Activated naive CD8-positive, alpha-beta T cell treated with anti-CD3 and anti-CD28 coated beads for 36 hours (primary cell): ENCODE measurements around the gene TMEM50B. TPM values are rescaled to one million over a fixed set of nuclear protein-coding genes. Genes with fewer than 3 reads are reported as not detected.
A peak's percentile ranks its signal among the peaks of the same experiment; 100 is the strongest.
"Not testable (repeated sequence)": the region's sequence is repeated elsewhere in the genome, so short reads cannot be mapped to it uniquely, and the experiment has no call there.

Experiments
- DNase-seq: peaks from one replicate; pipeline ENCODE4 v3.0.0; 2021
- H3K27ac Mint-ChIP-seq: one replicate; pipeline ENCODE4 v1.8.0; 2022; ENCODE audit warnings: mild to moderate bottlenecking, moderate library complexity, mixed read lengths
- H3K27me3 Mint-ChIP-seq: one replicate; pipeline ENCODE4 v1.8.0; 2022; ENCODE audit warnings: mild to moderate bottlenecking, mixed read lengths
- H3K36me3 Mint-ChIP-seq: one replicate; pipeline ENCODE4 v1.8.0; 2021; ENCODE audit warnings: mild to moderate bottlenecking, mixed read lengths
- H3K4me1 Mint-ChIP-seq: one replicate; pipeline ENCODE4 v1.8.0; 2021; ENCODE audit warnings: mixed read lengths
- H3K4me3 Mint-ChIP-seq: one replicate; pipeline ENCODE4 v1.8.0; 2022; ENCODE audit warnings: mild to moderate bottlenecking, moderate library complexity, mixed read lengths
- H3K9me3 Mint-ChIP-seq: one replicate; pipeline ENCODE4 v1.8.0; 2022; ENCODE audit warnings: mixed read lengths
- total RNA-seq, 2 experiments: library from RNA; stranded (reverse); gene quantifications; one replicate each; pipeline ENCODE4 v1.2.3, GENCODE V29; 2021

Gene TMEM50B
- total RNA-seq: 10 to 100 TPM; 14.6 to 15.7 TPM

DNA sequence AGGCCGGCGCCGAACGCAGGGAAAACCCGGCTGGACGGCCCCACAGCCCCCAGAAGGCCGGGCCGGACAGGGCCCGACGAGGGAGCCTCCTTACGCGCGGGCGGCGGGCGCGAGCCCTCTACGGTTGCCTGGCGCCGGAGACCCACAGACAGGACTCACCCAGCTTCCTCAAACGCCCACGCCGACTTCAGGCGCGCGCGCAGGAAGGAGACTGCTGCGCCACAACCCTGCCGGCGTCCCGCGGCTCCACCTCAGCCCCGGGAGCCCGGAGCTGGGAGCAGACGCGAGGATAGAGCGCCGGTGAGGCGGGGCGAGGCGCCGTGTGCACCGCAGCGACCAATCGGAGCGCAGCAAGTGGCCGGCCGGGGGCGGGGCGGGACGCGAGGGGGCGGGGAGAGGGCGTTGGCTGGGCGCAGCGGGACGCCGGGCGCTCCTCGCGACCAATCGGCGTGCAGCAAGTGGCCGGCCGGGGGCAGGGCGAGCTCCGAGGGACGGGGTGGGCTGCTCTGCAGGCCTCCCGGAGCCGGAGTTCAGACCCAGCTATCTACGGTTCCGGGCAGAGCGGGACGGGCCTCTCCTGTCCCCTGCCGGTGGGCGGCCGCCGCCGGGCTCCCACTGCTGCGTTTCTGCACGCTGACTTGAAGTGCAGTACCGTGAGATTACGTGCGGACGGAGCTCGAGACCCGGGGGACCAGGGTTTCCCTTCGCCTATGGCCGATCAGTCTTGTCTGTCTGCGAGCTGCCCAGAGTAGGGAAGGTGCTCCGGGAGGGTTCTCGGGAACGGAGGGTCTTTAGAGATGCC lies at the start of gene TMEM50B:
Gene TMEM50B, minus strand, starts transcription at position 296 of the 802 bp plus-strand sequence. CDS start 11,089 bp downstream, outside the sequence.
- no peaks in the 10 kb centered on the region for H3K9me3 Mint-ChIP-seq
- peak within 1 kb of the TSS; percentile 86 for H3K4me3 Mint-ChIP-seq
- peaks cover 15% of the 10 kb centered on the region for H3K4me1 Mint-ChIP-seq
- H3K27ac Mint-ChIP-seq: peak within 1 kb of the TSS; percentile 88
- no peaks in the 10 kb centered on the region for H3K27me3 Mint-ChIP-seq
- no peaks in the 10 kb centered on the region for H3K36me3 Mint-ChIP-seq
- DNase-seq: peak; percentile 99

DNA sequence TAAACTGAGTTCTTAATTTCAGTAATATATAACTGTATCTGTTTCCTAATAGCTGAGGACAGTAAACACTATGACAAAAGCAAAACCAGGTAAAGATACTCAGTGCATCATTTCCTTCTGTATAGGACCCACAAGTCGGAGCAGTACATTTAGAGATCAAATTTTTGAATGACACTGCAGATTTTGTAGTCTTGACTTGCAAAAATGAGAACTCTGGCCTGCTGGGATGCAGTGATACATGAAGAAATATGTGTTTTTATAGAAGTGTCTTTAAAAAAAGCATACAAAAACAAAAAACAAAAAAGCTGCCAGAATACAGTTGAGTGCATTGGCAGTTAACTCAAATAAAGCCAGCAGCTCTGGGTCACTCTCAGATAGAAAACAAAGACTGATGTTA lies 43.2 kb upstream of the TMEM50B start:
- H3K4me3 Mint-ChIP-seq: no peak overlapping the region
- H3K4me1 Mint-ChIP-seq: no peaks in the 10 kb centered on the region
- no peaks in the 10 kb centered on the region for H3K9me3 Mint-ChIP-seq
- peak overlapping the region; percentile 31 for H3K27ac Mint-ChIP-seq
- H3K27me3 Mint-ChIP-seq: no peaks in the 10 kb centered on the region
- H3K36me3 Mint-ChIP-seq: peaks cover 29% of the 10 kb centered on the region
- no peak for DNase-seq

DNA sequence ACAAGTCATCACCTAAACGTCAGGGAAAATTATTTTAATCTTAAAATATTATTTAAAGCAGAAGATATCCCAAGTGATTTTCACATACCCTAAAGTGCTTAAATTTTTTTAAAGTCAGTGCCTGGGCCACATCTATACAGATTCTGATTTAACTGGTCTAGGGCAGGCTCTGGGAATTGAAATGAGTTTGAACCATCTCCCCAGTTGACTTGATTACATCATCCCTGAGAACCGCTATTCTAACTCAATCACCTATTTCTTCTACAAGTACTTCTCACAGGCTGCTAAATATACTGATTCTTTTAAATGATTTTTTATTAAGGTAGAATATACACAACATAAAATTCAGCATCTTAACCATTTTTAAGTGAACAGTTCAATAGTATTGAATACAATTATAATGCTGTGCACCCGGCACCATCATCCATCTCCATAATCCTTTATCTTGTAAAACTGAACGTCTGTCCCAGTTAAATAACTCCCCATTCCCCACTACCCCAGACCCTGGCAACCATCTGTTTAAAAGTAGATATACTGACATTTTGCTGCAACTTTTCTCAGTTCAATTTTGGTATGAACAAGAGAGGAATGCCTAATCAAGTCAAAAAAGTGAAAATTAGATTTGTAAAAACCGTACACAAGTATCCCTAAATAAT lies 42.7 kb upstream of the TMEM50B start:
- H3K4me3 Mint-ChIP-seq: no peak overlapping the region
- H3K9me3 Mint-ChIP-seq: no peaks in the 10 kb centered on the region
- H3K27me3 Mint-ChIP-seq: no peaks in the 10 kb centered on the region
- peak overlapping the region; percentile 31 for H3K27ac Mint-ChIP-seq
- DNase-seq: no peak
- no peaks in the 10 kb centered on the region for H3K4me1 Mint-ChIP-seq
- H3K36me3 Mint-ChIP-seq: peaks cover 31% of the 10 kb centered on the region

DNA sequence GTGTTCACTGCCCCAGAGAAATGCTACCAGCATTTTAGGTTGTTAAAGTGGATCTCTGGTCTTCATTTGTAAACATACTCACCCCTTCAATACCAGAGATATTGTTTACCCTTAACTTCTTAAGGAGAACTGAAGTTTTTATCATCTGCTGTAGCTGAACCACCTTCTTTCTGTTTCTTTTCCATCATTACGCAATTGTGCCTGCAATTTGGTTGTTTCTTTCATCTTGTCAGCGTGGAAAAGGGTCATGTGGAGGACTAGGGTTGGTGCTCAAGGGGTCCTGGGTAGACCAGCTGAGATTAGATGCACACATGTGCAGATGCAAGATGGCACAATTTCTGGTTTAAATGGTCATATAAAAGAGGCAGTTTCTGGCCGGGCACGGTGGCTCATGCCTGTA lies 39.1 kb upstream of the TMEM50B start:
- Mint-ChIP-seq H3K4me3 (no peak overlapping the region), H3K27me3 (no peaks in the 10 kb centered on the region), H3K9me3 (no peaks in the 10 kb centered on the region), H3K27ac (no peak overlapping the region), H3K36me3 (peaks cover 38% of the 10 kb centered on the region), H3K4me1 (peaks cover 7% of the 10 kb centered on the region)
- no peak for DNase-seq

DNA sequence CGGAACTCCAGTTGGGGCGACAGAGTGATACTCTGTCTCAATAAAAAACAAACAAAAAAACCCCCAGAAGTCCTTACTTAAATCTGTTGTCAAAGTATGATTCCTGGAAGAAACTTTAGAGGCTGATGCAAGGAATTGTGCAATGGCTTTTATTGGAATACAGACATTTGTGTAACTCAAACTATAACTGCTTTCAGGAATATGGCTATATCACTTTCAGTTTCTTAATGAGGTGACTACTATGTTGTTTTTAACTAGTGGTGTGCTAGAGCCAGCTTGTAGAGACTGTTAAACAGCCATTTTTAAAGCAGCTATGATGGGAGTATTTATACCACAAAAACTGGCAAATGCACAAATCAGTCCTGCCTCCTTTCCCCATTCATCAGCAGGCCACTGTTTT lies 34.5 kb upstream of the TMEM50B start:
- Mint-ChIP-seq H3K4me3 (no peak overlapping the region), H3K27me3 (no peaks in the 10 kb centered on the region), H3K9me3 (no peaks in the 10 kb centered on the region), H3K27ac (no peak overlapping the region), H3K36me3 (peaks cover 55% of the 10 kb centered on the region), H3K4me1 (peaks cover 7% of the 10 kb centered on the region)
- no peak for DNase-seq

DNA sequence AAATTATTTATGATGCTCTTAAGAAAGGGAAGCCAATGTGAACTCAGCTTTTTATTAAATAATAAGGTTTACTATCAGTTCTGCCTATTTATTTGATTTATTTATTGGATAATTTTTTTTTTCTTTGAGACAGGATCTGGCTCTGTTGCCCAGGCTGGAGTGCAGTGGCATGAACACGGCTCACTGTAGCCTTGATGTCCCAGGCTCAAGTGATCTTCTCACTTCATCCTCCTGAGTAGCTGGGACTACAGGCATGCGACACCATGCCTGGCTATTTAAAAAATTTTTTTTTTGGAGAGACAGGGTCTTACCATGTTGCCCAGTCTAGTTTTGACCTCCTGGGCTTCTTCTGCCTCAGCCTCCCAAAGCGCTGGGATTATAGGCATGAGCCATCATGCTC lies 32.7 kb upstream of the TMEM50B start:
- Mint-ChIP-seq H3K4me3 (no peak overlapping the region), H3K36me3 (peaks cover 53% of the 10 kb centered on the region), H3K4me1 (peaks cover 7% of the 10 kb centered on the region), H3K27me3 (no peaks in the 10 kb centered on the region), H3K27ac (no peak overlapping the region), H3K9me3 (no peaks in the 10 kb centered on the region)
- DNase-seq: no peak

DNA sequence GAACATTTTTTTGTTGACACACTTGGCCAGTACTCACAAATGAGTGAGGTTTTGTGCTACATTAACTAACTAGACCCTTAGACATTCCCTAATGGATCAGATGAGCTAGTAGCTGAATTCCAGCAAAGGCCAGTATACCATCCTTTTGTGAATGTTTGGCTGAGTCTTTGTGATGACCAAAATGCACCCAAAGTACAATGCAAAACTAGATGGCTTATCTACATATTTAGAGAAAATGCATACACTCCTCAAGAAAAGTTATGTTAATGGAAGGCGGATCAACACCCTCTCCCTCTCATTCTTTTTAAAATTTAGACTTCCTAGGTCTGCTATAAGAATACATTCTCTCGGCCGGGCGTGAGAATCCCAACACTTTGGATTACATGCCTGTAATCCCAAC lies 31.9 kb upstream of the TMEM50B start:
- Mint-ChIP-seq H3K4me1 (peaks cover 7% of the 10 kb centered on the region), H3K27ac (no peak overlapping the region), H3K4me3 (no peak overlapping the region), H3K9me3 (peaks cover 2% of the 10 kb centered on the region), H3K36me3 (peaks cover 52% of the 10 kb centered on the region), H3K27me3 (no peaks in the 10 kb centered on the region)
- DNase-seq: no peak

DNA sequence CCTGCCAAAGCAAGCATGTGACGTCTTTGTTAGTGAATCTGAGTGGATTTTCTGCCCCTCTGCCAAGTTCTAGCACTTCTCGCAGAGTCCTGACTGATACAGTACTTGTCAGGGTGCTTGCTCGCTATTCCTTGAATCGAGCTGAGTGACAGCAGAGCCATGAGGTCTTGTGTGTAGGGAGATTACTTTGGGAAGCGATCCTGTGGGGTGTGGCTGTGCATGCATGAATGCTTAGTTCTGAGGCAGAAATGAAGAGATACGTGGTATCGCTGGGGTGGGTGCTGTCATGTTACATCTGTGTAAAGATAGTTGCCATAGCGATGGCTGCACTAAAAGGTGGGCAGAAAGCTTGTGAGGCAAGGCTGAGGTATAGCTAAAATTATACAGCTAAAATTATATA lies 31.1 kb upstream of the TMEM50B start:
- no peak overlapping the region for H3K4me3 Mint-ChIP-seq
- DNase-seq: no peak
- peaks cover 2% of the 10 kb centered on the region for H3K9me3 Mint-ChIP-seq
- H3K27ac Mint-ChIP-seq: no peak overlapping the region
- H3K36me3 Mint-ChIP-seq: peaks cover 50% of the 10 kb centered on the region
- no peaks in the 10 kb centered on the region for H3K27me3 Mint-ChIP-seq
- peaks cover 7% of the 10 kb centered on the region for H3K4me1 Mint-ChIP-seq

DNA sequence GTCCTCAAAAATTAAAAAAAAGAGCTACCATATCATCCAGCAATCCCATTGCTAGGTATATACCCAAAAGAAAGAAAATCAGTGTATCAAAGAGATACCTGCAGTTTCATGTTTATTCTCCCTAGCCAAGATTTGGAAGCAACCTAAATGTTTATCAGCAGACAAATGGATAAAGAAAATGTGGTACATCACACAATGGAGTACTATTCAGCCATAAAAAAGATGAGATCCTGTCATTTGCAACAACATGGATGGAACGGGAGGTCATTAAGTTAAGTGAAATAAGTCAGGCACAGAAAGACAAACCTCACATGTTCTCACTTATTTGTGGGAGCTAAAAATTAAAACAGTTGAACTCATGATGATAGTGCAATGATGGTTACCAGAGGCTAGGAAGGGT lies 27.2 kb upstream of the TMEM50B start:
- not testable (repeated sequence) for H3K4me1 Mint-ChIP-seq, H3K27ac Mint-ChIP-seq, DNase-seq, H3K4me3 Mint-ChIP-seq, H3K27me3 Mint-ChIP-seq, H3K9me3 Mint-ChIP-seq
- peaks cover 49% of the 10 kb centered on the region for H3K36me3 Mint-ChIP-seq

DNA sequence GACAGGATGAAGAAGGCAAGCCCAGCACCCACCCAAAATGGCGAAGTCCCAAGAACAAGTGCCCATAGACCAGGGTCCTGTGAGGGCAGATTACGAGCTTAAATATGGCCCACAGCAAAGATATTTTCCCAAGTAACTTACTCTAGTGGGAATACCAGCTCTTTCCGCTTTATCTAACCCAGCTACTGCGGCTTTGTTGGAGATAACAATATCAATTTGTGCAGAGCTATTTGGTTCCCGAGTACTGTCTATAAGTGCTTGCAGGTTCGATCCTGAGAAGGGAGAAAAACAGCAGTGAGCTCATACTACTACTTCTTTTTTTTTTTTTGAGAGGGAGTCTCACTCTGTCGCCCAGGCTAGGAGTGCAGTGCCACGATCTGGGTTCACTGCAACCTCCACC lies 26.1 kb upstream of the TMEM50B start:
- H3K27ac Mint-ChIP-seq: no peak overlapping the region

DNA sequence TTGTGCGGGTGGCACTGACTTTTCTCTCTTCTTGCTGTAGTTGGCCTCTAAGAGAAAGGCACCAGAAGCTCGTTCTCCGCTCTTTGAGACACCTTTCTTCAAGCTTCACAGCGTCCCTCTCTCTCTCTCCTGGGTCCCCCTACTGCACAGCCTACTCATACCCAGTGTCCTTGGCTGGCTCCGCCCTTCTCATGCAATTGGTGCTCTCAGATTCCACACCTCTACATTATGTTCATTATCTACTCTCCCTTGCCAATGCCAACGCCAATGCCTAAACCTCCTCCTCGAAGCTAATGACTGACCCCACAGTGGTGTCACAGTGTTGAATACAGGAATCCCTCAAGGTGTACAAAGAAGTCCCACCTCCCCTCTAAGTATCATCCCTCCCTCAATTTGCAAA lies 16.6 kb upstream of the TMEM50B start:
- H3K4me1 Mint-ChIP-seq: peaks cover 5% of the 10 kb centered on the region
- H3K27me3 Mint-ChIP-seq: no peaks in the 10 kb centered on the region
- peaks cover 2% of the 10 kb centered on the region for H3K36me3 Mint-ChIP-seq
- H3K9me3 Mint-ChIP-seq: no peaks in the 10 kb centered on the region
- no peak overlapping the region for H3K27ac Mint-ChIP-seq
- no peak for DNase-seq
- no peak overlapping the region for H3K4me3 Mint-ChIP-seq

More for the DNA sequence above, 26.1 kb upstream of the TMEM50B start:
- no peak for DNase-seq
- peaks cover 43% of the 10 kb centered on the region for H3K36me3 Mint-ChIP-seq
- H3K27me3 Mint-ChIP-seq: no peaks in the 10 kb centered on the region
- peaks cover 2% of the 10 kb centered on the region for H3K9me3 Mint-ChIP-seq
- H3K4me1 Mint-ChIP-seq: peaks cover 3% of the 10 kb centered on the region
- no peak overlapping the region for H3K4me3 Mint-ChIP-seq

DNA sequence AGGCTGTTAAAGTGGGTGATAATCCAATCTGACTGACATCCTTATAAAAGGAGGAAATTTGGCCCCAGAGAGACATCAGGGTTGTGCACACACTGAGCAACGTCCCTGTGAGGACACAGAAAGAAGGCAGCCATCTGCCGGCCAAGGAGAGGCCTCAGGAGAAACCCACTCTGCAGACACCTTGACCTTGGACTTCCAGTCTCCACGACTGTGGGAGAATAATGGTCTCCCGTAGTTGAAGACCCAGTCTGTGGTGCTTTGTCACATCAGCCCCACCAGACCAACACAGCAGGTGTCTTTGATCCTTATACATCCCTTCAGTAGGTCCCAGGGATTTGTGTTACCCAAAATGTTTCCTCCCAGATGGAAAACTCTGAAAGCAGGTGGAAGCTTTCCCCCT lies 16.0 kb upstream of the TMEM50B start:
- Mint-ChIP-seq H3K27ac (no peak overlapping the region), H3K4me1 (peaks cover 8% of the 10 kb centered on the region), H3K4me3 (no peak overlapping the region), H3K27me3 (no peaks in the 10 kb centered on the region), H3K9me3 (no peaks in the 10 kb centered on the region), H3K36me3 (no peaks in the 10 kb centered on the region)
- no peak for DNase-seq

DNA sequence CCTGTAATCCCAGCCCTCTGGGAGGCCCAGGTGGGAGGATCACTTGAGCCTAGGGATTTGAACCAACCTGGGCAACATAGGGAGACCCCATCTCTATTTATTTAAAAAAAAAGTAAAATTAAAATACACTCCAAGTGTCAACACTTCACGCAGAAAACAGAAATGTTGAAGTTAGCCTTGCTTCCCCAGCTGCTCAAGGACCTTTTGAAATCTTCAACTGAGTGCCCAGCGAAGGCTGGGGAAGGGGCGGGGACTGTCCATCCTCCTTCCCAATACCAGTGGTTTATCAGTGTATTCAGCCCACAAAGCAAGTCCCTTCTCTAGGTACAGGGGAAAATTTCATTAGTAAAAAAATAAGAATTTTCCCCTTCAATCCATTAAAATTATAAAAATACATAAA lies 14.0 kb upstream of the TMEM50B start:
- H3K27ac Mint-ChIP-seq: no peak overlapping the region
- no peaks in the 10 kb centered on the region for H3K9me3 Mint-ChIP-seq
- no peak overlapping the region for H3K4me3 Mint-ChIP-seq
- no peaks in the 10 kb centered on the region for H3K36me3 Mint-ChIP-seq
- H3K27me3 Mint-ChIP-seq: no peaks in the 10 kb centered on the region
- H3K4me1 Mint-ChIP-seq: peaks cover 10% of the 10 kb centered on the region
- no peak for DNase-seq

DNA sequence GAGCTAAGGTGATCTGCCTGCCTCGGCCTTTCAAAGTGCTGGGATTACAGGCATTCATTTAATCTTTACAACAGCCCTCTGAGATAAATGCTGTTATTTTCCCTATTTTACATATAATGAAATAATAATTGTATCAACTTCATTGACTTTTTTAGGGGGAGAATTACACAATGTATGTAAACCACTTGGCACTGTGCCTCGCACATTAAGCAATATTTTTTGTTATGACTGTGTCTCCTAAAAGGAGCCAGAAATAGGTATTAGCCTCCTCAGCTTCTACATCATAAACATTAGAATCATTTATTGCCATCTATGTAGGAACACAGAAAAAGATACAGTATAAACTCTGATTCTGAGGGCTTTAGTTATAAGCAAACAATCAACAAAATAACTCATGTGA lies 12.8 kb upstream of the TMEM50B start:
- Mint-ChIP-seq H3K4me3 (no peak overlapping the region), H3K9me3 (no peaks in the 10 kb centered on the region), H3K4me1 (peaks cover 10% of the 10 kb centered on the region), H3K36me3 (no peaks in the 10 kb centered on the region), H3K27me3 (no peaks in the 10 kb centered on the region), H3K27ac (no peak overlapping the region)
- DNase-seq: no peak

DNA sequence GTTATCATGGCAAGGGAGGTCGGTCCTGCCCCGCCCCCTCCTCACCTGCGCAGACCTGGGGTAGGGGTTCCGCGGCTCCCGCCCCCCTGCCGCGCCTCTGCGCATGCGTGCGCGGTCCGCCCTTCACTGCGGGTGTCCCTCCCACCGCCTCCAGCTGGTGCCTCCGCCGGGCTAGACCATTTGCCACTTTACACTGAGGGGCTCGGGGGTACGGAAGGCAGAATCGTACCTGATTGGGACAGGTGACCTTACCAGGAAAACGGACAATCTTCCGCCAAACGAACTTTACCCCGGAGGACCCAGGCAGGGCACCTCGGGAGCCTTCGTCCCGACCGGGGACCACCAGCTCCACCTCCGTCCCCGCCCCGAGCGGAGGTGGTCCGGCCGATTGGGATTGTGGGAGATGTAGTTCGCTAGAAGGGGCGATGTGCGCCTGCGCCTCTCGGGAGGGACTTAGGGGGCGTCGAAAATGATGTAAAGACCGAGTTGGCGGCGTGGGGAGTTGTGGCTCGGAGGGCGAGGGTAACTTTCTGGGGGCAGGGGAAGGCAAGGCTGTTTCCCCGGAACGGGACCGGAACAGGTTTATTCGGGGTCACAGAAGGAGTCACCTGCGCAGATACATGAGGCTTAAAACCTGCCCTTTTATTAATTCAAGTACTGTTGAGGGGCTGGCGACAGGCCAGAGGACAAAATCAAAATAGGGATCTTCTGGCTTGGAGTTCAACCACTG lies 11.8 kb upstream of the TMEM50B start, which contains the start of gene DNAJC28:
Gene DNAJC28, minus strand, starts transcription at position 344 of the 730 bp plus-strand sequence. CDS start 2,323 bp downstream, outside the sequence.
- Mint-ChIP-seq H3K4me1 (peaks cover 10% of the 10 kb centered on the region), H3K4me3 (peak within 1 kb of the TSS; percentile 77), H3K36me3 (no peaks in the 10 kb centered on the region), H3K27ac (peak within 1 kb of the TSS; percentile 85), H3K9me3 (no peaks in the 10 kb centered on the region), H3K27me3 (no peaks in the 10 kb centered on the region)
- DNase-seq: peak; percentile 95
